ENCODE measurements around the gene PHACTR2. TPM values are rescaled to one million over a fixed set of nuclear protein-coding genes. Genes with fewer than 3 reads are reported as not detected.

Gene PHACTR2
- total and polyA plus RNA-seq, 4 donors, result 11.0 to 119 (median 43.8) TPM

- Histone ChIP-seq H3K27me3 (ENCODE audit: control insufficient read depth in 3 of 3, insufficient read depth in 3 of 3, low read length in 2 of 3) (no peaks in the 10 kb centered on the region), H3K4me1 (ENCODE audit: control insufficient read depth in 5 of 5, insufficient read depth in 5 of 5, low read length in 5 of 5) (peaks cover 15 to 61% (median 46%) of the 10 kb centered on the region in 5 donors), H3K4me3 (no peak overlapping the region), H3K9ac (ENCODE audit: insufficient read depth in 1 of 2, low read length in 2 of 2) (peak overlapping the region in 1 of 2 donors; percentile 80), H3K27ac (ENCODE audit: low read depth in 1 of 2, low read length in 1 of 2) (peak overlapping the region; percentile 13 to 94), H3K36me3 (ENCODE audit: control insufficient read depth in 4 of 4, insufficient read depth in 4 of 4, low read length in 4 of 4) (no peaks in the 10 kb centered on the region), H3K9me3 (ENCODE audit: control insufficient read depth in 4 of 4, insufficient read depth in 3 of 4, low read length in 3 of 4) (no peaks in the 10 kb centered on the region)
- ATAC-seq (ENCODE audit: insufficient read depth, low FRiP score) (no peak), DNase-seq (peak in 1 of 3 donors; percentile 23)
- no peak for TF ChIP-seq CTCF (IDR thresholded peaks at IDR 0.05; ENCODE audit: control extremely low read depth, extremely low read depth)
- WGBS, 2 donors, result 59 to 85% methylated on average over 12 of the region's 12 CpGs
Observed at GRCh38 chr6:143746202-143747119, 68.7 kb downstream of the PHACTR2 start.

DNA sequence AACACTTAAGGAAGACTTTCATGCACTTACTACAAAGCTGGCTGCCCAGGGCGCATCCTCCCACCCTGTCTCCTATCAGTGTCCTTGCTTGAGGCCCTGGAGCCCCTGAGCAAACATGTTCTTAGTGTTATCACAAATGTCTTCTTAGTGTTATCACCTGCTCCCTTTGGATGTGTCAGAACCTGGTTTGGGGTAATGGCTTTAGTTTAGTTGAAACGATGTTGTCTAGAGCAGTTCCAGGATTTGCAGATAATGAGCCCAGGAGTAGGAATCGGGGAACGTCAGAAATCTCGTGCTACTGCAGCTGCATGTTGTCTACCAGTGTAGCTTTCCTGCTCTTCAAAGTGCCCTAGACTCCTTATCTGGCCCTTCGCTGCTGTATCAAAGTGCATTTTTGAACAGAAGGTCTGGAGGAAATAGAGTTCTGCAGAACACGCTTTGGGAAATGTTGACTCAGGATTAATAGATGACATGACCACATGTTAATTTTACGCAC is 69.6 kb downstream of the PHACTR2 start:
- no peak for ATAC-seq (ENCODE audit: insufficient read depth, low FRiP score)
- no peak for TF ChIP-seq CTCF (IDR thresholded peaks at IDR 0.05; ENCODE audit: control extremely low read depth, extremely low read depth)
- Histone ChIP-seq H3K4me1 (ENCODE audit: control insufficient read depth in 5 of 5, insufficient read depth in 5 of 5, low read length in 5 of 5) (peaks cover 13 to 59% (median 46%) of the 10 kb centered on the region in 5 donors), H3K27ac (ENCODE audit: low read depth in 1 of 2, low read length in 1 of 2) (peak overlapping the region in 1 of 2 donors; percentile 75), H3K9ac (ENCODE audit: insufficient read depth in 1 of 2, low read length in 2 of 2) (no peak overlapping the region), H3K9me3 (ENCODE audit: control insufficient read depth in 4 of 4, insufficient read depth in 3 of 4, low read length in 3 of 4) (no peaks in the 10 kb centered on the region), H3K36me3 (ENCODE audit: control insufficient read depth in 4 of 4, insufficient read depth in 4 of 4, low read length in 4 of 4) (no peaks in the 10 kb centered on the region), H3K27me3 (ENCODE audit: control insufficient read depth in 3 of 3, insufficient read depth in 3 of 3, low read length in 2 of 3) (no peaks in the 10 kb centered on the region), H3K4me3 (no peak overlapping the region)
- DNase-seq, result peak in 2 of 3 donors; percentile 20 to 50
- 65 to 84% methylated on average over 8 of the region's 8 CpGs for WGBS, 2 donors

- TF ChIP-seq CTCF (IDR thresholded peaks at IDR 0.05; ENCODE audit: control extremely low read depth, extremely low read depth), result no peak
- no peak for ATAC-seq (ENCODE audit: insufficient read depth, low FRiP score)
- 93 to 100% methylated on average over 1 of the region's 1 CpG for WGBS, 2 donors
- no peak for DNase-seq
- Histone ChIP-seq H3K27ac (ENCODE audit: low read depth in 1 of 2, low read length in 1 of 2) (no peak overlapping the region), H3K9me3 (ENCODE audit: control insufficient read depth in 4 of 4, insufficient read depth in 3 of 4, low read length in 3 of 4) (no peaks in the 10 kb centered on the region), H3K9ac (ENCODE audit: insufficient read depth in 1 of 2, low read length in 2 of 2) (no peak overlapping the region), H3K4me3 (no peak overlapping the region), H3K27me3 (ENCODE audit: control insufficient read depth in 3 of 3, insufficient read depth in 3 of 3, low read length in 2 of 3) (no peaks in the 10 kb centered on the region), H3K36me3 (ENCODE audit: control insufficient read depth in 4 of 4, insufficient read depth in 4 of 4, low read length in 4 of 4) (peaks cover 0 to 6% (median 3%) of the 10 kb centered on the region in 4 donors), H3K4me1 (ENCODE audit: control insufficient read depth in 5 of 5, insufficient read depth in 5 of 5, low read length in 5 of 5) (peaks cover 8 to 40% (median 21%) of the 10 kb centered on the region in 5 donors)
Observed at GRCh38 chr6:143749891-143750290, 72.1 kb downstream of the PHACTR2 start.
